B cell (primary cell): ENCODE results near the gene AMPD2. TPM values are rescaled to one million over a fixed set of nuclear protein-coding genes. Genes with fewer than 3 reads are reported as not detected.

Experiments
- ATAC-seq: fragments of 200-7000 bp; cut with Tn5 transposase; one replicate; pipeline ENCODE4 v1.10.0; 2021; ENCODE audit warnings: low read depth, mild to moderate bottlenecking, moderate number of reproducible peaks, moderate library complexity
- CTCF ChIA-PET: fragments of 350-600 bp; sonication (Branson Sonifier 250); formaldehyde crosslinking; loops from one replicate; lab custom pipeline; 2021; ENCODE audit warnings: antibody characterized with exemption, inconsistent platforms; lab: Charles Lee
- POLR2A ChIA-PET: fragments of 350-600 bp; sonication (Branson Sonifier 250); formaldehyde crosslinking; loops from one replicate; lab custom pipeline; 2021; ENCODE audit warnings: antibody characterized with exemption; lab: Charles Lee
- DNase-seq: peaks from one replicate; pipeline ENCODE4 v3.0.0; 2013
- H2AFZ ChIP-seq: 2 replicates; pipeline ENCODE4 v1.6.1; 2012; ENCODE audit warnings: mild to moderate bottlenecking, low read depth, low read length; ENCODE audit not compliant: insufficient read depth, poor library complexity, severe bottlenecking
- H3K27ac ChIP-seq, 2 donors: 1 replicate in 1 of 2; 2 replicates in 1 of 2; pipeline ENCODE4 v1.5.1; 2012 to 2013; ENCODE audit warnings: low read length in 2 of 2, mild to moderate bottlenecking in 2 of 2, moderate library complexity in 1 of 2
- H3K27me3 ChIP-seq, 4 experiments: fragments of 200-600 bp in 1 of 4; sonication (generic) in 1 of 4; replicated peaks in 1 of 4; 1 replicate in 2 of 4; 2 replicates in 2 of 4; pipeline versions ENCODE4 v1.6.1 to v1.7.0; 2013 to 2016; ENCODE audit warnings: low read length in 3 of 4, mild to moderate bottlenecking in 2 of 4, mixed read lengths in 1 of 4, moderate library complexity in 1 of 4; ENCODE audit not compliant: insufficient read depth in 4 of 4, control insufficient read depth in 3 of 4; ENCODE audit errors: control extremely low read depth in 1 of 4
- H3K36me3 ChIP-seq, 2 experiments: replicated peaks in 1 of 2; 1 replicate in 1 of 2; 2 replicates in 1 of 2; pipeline versions ENCODE4 v1.6.1 to v1.7.1; 2013; ENCODE audit warnings: low read length in 1 of 2; ENCODE audit not compliant: insufficient read depth in 2 of 2, control insufficient read depth in 1 of 2; ENCODE audit errors: control extremely low read depth in 1 of 2, extremely low read depth in 1 of 2
- H3K4me1 ChIP-seq, 2 donors: fragments of 200-600 bp in 1 of 2; sonication (generic) in 1 of 2; 1 replicate in 1 of 2; 2 replicates in 1 of 2; pipeline versions ENCODE4 v1.5.1 to v1.6.1; 2013 to 2017; ENCODE audit warnings: low read length in 2 of 2; ENCODE audit not compliant: control insufficient read depth in 2 of 2, insufficient read depth in 2 of 2
- H3K4me2 ChIP-seq: replicated peaks from 2 replicates; pipeline ENCODE3; 2012; ENCODE audit warnings: mild to moderate bottlenecking, low read depth, low read length; ENCODE audit not compliant: poor library complexity, severe bottlenecking
- H3K4me3 ChIP-seq, 5 experiments: fragments of 200-600 bp in 1 of 5; sonication (generic) in 1 of 5; 1 replicate in 3 of 5; 2 replicates in 2 of 5; pipeline versions ENCODE4 v1.5.1 to v1.7.0; 2011 to 2016; ENCODE audit warnings: low read length in 4 of 5, mild to moderate bottlenecking in 4 of 5, low read depth in 2 of 5, control low read depth in 1 of 5, moderate library complexity in 1 of 5; ENCODE audit not compliant: insufficient read depth in 1 of 5; ENCODE audit errors: control extremely low read depth in 1 of 5, extremely low read depth in 1 of 5
- H3K79me2 ChIP-seq: fragments of 200-600 bp; sonication (generic); one replicate; pipeline ENCODE4 v1.6.0; 2016; ENCODE audit warnings: low read length; ENCODE audit not compliant: control insufficient read depth, insufficient read depth
- H3K9ac ChIP-seq: fragments of 200-600 bp; sonication (generic); 2 replicates; pipeline ENCODE4 v1.6.1; 2017; ENCODE audit warnings: mild to moderate bottlenecking, low read length, moderate library complexity
- H3K9me3 ChIP-seq, 3 donors: one replicate each; pipeline versions ENCODE4 v1.6.1 to v1.7.1; 2013; ENCODE audit warnings: low read length in 2 of 3; ENCODE audit not compliant: control insufficient read depth in 2 of 3, insufficient read depth in 1 of 3; ENCODE audit errors: control extremely low read depth in 1 of 3
- H4K20me1 ChIP-seq: 2 replicates; pipeline ENCODE4 v1.6.0; 2012; ENCODE audit warnings: mild to moderate bottlenecking, low read length; ENCODE audit not compliant: insufficient read depth, control insufficient read depth, poor library complexity, severe bottlenecking
- H3K27ac Mint-ChIP-seq: one replicate; pipeline ENCODE4 v1.8.0; 2021; ENCODE audit warnings: mixed read lengths
- H3K27me3 Mint-ChIP-seq: one replicate; pipeline ENCODE4 v1.8.0; 2021; ENCODE audit warnings: mixed read lengths
- H3K4me1 Mint-ChIP-seq: one replicate; pipeline ENCODE4 v1.8.0; 2021; ENCODE audit warnings: mixed read lengths
- H3K4me3 Mint-ChIP-seq: one replicate; pipeline ENCODE4 v1.8.0; 2021; ENCODE audit warnings: mixed read lengths
- H3K9me3 Mint-ChIP-seq: one replicate; pipeline ENCODE4 v1.8.0; 2022; ENCODE audit warnings: mixed read lengths; ENCODE audit not compliant: insufficient read depth
- EZH2 ChIP-seq: IDR thresholded peaks from 2 replicates; pipeline ENCODE4 v1.6.1; 2012; ENCODE audit warnings: borderline replicate concordance, low read depth, mild to moderate bottlenecking, moderate library complexity, low read length; ENCODE audit not compliant: insufficient read depth, poor library complexity, severe bottlenecking
- WGBS: methylation state at CpG from one replicate; pipeline ENCODE4 v1.1.5; 2013; ENCODE audit warnings: missing lambda C conversion rate; ENCODE audit not compliant: insufficient coverage; 5-methylcytosine and 5-hydroxymethylcytosine counted together
- intact Hi-C: fragments of 100-400 bp; cut with micrococcal nuclease; formaldehyde crosslinking; loops from one replicate; pipeline ENCODE4 v1.10.0; 2022
- polyA plus RNA-seq: library from polyadenylated mRNA; depleted of rRNA; stranded (reverse); fragments of >200 nt; gene quantifications from 2 replicates; pipeline ENCODE4 v1.2.3, GENCODE V29; 2012
- total RNA-seq, 2 donors: library from RNA; stranded (reverse); fragments of 120-200 nt in 1 of 2; gene quantifications; 1 replicate in 1 of 2; 2 replicates in 1 of 2; pipeline versions ENCODE4 v1.2.3 to v1.2.4, GENCODE V29; 2013 to 2022
- TF ChIP-seq, protein P1 (sequence below): fragments of 200-600 bp; IDR thresholded peaks from one replicate; pipeline ENCODE4 v1.8.0; 2022; ENCODE audit warnings: antibody characterized with exemption, mild to moderate bottlenecking

The AMPD2 gene
- total and polyA plus RNA-seq, 2 donors (not counting 1 experiment from before 2014, with no cell fraction given) = 104 to 121 TPM

GRCh38 chr1:109632671-109633346, 13.2 kb downstream of the AMPD2 start:
- Mint-ChIP-seq H3K9me3 (no peaks in the 10 kb centered on the region), H3K4me1 (peaks cover 5% of the 10 kb centered on the region), H3K27ac (no peak overlapping the region), H3K4me3 (no peak overlapping the region), H3K27me3 (no peaks in the 10 kb centered on the region)
- Histone ChIP-seq H4K20me1 (no peaks in the 10 kb centered on the region), H3K4me2 (no peak overlapping the region), H3K9ac (no peak overlapping the region), H3K36me3 (peaks cover 0 to 34% of the 10 kb centered on the region in 2 experiments), H3K27me3 (no peaks in the 10 kb centered on the region), H3K79me2 (no peaks in the 10 kb centered on the region), H3K4me1 (peaks cover 0 to 3% of the 10 kb centered on the region in 2 donors), H3K27ac (no peak overlapping the region), H3K9me3 (no peaks in the 10 kb centered on the region), H3K4me3 (no peak overlapping the region), H2AFZ (no peak overlapping the region)
- no peak for TF ChIP-seq EZH2
- TF ChIP-seq, protein P1, sequence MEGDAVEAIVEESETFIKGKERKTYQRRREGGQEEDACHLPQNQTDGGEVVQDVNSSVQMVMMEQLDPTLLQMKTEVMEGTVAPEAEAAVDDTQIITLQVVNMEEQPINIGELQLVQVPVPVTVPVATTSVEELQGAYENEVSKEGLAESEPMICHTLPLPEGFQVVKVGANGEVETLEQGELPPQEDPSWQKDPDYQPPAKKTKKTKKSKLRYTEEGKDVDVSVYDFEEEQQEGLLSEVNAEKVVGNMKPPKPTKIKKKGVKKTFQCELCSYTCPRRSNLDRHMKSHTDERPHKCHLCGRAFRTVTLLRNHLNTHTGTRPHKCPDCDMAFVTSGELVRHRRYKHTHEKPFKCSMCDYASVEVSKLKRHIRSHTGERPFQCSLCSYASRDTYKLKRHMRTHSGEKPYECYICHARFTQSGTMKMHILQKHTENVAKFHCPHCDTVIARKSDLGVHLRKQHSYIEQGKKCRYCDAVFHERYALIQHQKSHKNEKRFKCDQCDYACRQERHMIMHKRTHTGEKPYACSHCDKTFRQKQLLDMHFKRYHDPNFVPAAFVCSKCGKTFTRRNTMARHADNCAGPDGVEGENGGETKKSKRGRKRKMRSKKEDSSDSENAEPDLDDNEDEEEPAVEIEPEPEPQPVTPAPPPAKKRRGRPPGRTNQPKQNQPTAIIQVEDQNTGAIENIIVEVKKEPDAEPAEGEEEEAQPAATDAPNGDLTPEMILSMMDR = no peak
- CTCF ChIA-PET = interaction anchor here (0.6 to 16.5 kb wide), 7 partner anchors 7 to 89 kb away, joined by 3 to 276 read pairs (median 4); partner anchors contain the start of genes GNAI3 and GPR61
- intact Hi-C loops = no loop called here
- WGBS = 96% methylated on average over 2 of the region's 5 CpGs
- ATAC-seq (no peak), DNase-seq (peak; percentile 4)
- POLR2A ChIA-PET = no interaction called here

DNA sequence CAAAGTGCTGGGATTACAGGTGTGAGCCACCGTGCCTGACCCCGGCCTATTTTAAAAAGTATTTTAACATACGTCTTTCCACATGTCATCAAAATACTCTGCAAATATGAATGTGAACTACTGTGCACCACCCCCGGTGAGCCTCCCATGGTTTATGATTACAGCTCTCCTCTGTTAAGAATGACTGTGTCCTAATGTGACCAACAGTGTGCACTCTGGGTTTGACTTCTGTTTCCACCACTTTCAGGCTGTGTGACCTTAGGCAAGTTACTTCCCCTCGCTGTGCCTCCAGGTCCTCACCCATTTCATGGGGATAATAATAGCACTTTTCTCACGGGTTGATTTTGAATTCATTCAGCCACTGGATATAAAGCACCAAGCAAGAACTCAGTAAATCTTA, 14.7 kb downstream of the AMPD2 start:
- Mint-ChIP-seq H3K27ac (no peak overlapping the region), H3K4me3 (no peak overlapping the region), H3K9me3 (no peaks in the 10 kb centered on the region), H3K27me3 (no peaks in the 10 kb centered on the region), H3K4me1 (peaks cover 5% of the 10 kb centered on the region)
- ATAC-seq (no peak), DNase-seq (peak; percentile 1)
- no peaks in the 10 kb centered on the region for H3K27me3 ChIP-seq
- H3K4me1 ChIP-seq = peaks cover 0 to 3% of the 10 kb centered on the region in 2 donors
- ChIA-PET POLR2A (no interaction called here), CTCF (interaction anchor here (13.3 to 16.5 kb wide), 2 partner anchors 91 to 140 kb away, joined by 230 to 276 read pairs; partner anchors contain the start of gene GPR61)
- WGBS = 67% methylated on average over 5 of the region's 6 CpGs
- intact Hi-C loops = no loop called here
- H2AFZ ChIP-seq = no peak overlapping the region
- H3K9ac ChIP-seq = no peak overlapping the region
- no peaks in the 10 kb centered on the region for H3K9me3 ChIP-seq
- no peak overlapping the region for H3K27ac ChIP-seq
- no peaks in the 10 kb centered on the region for H3K79me2 ChIP-seq
- H3K4me3 ChIP-seq = no peak overlapping the region
- no peak for TF ChIP-seq EZH2
- TF ChIP-seq, protein P1 = no peak
- no peak overlapping the region for H3K4me2 ChIP-seq
- H3K36me3 ChIP-seq = peaks cover 0 to 19% of the 10 kb centered on the region in 2 experiments
- no peaks in the 10 kb centered on the region for H4K20me1 ChIP-seq
